Measurements from ENCODE around the gene ROBO3.
A peak's percentile ranks its signal among the peaks of the same experiment; 100 is the strongest.

The ROBO3 gene

GRCh38 chr11:124893781-124894401, 28.7 kb downstream of the ROBO3 start:
- DNase-seq = no peak

- DNase-seq = no peak
Measured at GRCh38 chr11:124894606-124895430, 29.6 kb downstream of the ROBO3 start.

DNA sequence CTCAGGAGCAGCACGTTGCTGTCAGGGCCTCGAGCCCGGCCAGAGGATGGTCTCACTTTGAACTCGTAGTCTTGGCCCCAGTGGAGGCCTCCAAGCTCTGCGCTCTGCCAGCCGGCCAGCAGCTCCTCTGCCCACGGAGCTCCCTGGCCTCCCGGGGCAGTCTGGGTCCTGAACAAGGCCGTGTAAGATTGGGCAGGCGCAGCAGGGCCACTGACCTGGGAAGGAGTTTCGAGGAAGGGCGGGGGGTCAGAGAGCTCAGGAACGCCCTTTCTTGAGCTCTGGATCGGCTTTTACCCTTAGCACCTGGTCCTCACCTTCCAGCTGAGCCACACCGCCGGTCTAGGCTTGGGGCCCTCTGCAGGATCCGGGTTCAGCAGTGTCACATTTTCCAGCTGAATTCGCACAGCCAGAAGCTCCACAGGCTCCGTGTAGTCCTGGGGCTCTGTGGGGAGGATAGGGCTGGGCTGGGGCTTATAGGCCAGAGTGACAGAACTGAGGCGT, 30.3 kb downstream of the ROBO3 start:
- DNase-seq = no peak

DNA sequence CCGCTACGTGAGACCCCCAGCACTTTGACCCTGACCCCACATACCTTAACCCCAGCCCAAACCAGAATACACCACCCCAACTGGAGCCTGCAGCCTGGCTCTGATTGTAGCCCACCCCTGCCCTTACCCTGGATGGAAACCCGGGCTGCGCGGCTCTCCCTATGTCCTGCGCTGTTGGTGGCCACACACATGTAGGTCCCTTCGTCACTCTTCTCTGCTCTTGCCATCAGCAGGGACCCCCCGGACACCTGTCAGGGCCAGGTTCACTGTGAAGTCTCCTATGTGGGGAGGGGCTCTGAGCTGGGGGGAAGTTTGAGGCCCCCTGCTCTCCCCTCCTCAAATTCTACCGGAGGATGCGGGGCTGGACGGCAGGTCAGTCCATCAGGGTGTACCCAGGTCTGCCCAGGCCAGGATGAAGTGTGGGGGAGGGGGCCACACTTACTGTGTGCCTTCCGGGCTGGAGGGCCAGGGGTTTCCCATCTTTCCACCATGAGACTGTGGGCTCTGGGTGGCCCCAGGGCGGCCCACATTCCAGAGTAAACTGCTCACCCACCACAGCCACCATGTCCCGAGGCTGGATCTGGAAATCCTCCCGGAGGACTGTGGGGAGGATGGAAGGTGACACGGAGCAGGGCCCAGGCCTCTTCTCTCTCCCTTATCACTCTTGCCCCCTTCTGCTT, 31.0 kb downstream of the ROBO3 start:
- DNase-seq = no peak

DNA sequence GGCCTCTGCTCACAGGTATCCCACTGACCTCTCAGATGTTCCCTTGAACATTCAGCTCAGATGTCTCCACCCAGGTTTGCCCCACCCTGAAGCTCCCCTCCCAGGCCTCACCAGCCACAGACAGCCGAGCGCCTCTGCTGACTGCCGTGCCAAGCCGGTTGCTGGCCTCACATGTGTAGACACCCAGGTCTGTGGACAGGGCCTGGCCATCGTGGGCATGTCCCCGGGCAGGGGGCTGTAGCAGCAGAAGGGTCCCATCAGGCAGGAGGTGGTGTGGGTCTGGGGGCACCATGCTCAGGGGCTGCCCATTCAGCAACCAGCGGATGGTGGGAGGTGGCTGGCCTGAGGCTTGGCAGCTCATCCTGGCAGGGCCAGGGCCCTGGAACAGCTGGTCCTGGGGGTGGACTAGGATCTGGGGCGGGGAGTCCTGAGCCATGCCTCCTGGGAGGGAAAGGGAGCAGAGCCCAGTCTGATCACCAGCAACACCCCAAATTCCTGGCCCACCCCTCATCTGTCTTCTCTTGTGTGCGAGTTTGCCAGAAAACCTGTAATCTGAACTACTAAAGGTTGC, 31.7 kb downstream of the ROBO3 start:
- no peak for DNase-seq

DNA sequence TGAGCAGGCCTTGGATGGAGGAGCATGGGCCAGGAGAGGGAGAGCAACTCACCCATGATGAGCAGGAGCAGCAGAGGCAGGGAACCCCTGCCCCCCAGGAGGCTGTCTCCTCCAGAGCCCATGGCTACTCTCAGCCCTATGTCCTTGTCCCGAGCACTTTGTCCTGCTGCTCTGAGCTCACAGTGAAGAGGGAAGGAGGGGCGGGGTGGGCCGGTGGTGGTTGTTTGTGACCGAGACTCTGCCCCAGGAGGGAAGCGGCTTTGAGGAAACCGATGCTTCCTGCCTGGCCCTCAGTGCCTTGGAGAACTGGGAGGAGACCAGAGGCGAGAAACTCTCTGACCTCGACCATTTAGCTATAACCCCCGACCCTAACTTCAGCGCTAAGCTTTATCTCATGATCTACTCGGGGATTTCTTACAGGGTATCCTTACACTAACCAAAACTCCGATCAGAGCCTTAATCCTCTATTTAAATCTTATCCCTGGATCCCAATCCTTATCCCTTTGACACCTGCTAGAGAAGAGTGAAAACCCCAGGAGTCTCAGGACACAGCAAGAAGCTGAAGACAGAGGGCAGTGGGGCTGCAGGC, 32.5 kb downstream of the ROBO3 start, which contains the start of gene ROBO4:
TSS of gene ROBO4 (minus strand) at position 192 of the 589 bp plus-strand sequence. CDS start at position 122, 70 bp downstream.
- DNase-seq = no peak

GRCh38 chr11:124898263-124898680, 33.0 kb downstream of the ROBO3 start:
- DNase-seq = no peak

DNA sequence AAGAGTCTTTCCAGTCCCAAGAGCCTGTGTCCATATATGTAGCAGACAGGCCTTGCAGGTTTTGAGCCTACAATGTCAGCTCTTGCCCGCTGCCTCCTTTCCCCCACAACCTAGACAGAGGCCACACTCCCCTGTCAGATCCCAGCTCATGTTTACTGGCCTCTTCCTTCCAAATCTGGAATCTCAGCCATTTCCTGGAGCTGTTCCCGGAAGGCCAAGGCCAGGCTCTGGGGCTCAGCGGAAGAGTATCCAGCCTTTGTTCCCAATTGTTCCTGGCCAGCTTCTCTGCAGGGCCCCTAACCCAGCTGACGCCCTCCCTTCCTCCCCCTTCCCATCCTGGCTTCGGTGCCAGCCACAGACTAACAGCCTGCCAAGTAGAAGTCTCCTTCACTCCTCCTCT, 33.5 kb downstream of the ROBO3 start:
- DNase-seq = no peak

DNA sequence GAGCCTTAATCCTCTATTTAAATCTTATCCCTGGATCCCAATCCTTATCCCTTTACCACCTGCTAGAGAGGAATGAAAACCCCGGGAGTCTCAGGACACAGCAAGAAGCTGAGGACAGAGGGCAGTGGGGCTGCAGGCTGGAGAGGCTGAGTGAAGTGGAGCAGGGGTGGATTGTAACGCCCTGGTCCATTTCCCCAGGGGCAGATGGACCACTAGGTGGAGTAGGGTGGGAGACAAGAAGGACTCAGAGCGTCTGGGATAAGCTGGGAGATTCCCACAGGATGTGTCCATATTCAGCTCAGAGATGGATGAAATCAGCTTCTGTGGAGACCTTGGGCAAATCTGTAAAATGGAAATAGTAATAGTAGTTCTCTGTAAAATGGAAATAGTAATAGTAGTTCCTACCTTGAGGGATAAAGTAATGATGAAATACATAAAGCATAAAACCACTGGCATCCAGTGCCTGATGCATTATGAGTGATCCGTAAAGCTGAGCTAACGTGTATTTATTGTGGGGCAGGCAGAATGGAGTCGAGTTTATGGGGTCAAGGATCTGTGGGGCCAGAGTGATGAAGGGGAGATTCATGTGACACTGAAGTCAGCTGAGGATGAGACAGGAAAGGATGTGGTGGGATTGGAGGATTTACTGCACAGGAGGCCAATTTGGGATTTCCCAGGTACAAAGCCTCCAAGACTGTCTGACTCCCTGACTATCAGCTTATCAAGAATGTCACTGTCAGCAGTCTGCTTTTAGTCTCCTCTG, 34.3 kb downstream of the ROBO3 start:
- DNase-seq = no peak

DNA sequence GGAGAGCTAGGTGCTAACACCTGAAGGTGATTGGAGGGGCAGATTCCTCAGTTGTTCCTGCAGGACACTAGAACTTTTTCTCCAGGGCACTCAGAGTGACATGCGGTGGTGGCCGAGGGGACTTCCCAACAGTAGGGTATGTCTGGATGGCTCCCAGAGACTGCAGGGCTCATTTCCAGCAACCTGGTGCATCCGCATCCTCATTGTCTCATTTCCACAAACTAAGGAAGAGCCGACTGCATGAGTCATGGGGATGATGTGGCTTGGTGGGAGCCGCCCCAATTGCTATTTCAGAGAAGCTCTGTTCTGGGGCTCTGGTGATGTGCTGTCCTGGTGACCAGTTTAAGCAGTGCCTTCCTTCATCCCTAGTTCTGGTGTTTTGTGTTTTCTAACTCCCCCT, 35.2 kb downstream of the ROBO3 start:
- DNase-seq = no peak

DNA sequence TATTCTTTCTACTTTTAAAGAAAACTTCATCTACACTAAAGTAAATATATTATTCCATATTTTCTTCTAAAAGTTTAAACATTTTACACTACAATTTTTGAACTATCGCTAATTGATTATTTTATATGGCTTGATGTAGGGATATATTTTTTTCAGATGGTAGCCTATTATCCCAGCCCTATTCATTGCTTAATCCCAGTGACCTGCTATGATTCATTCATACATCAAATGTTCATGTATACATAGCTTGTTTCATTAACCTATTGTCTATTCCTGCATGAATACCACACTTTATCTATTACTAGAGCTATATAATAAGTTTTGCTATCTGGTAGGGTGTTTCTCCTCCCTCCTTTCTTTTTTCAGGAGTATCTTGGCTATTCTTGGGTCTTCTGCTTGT, 37.4 kb downstream of the ROBO3 start:
- DNase-seq = no peak

GRCh38 chr11:124915541-124916369, 50.5 kb downstream of the ROBO3 start:
- DNase-seq = no peak

GRCh38 chr11:124916370-124916710, 51.1 kb downstream of the ROBO3 start:
- no peak for DNase-seq

GRCh38 chr11:124917115-124917637, 51.9 kb downstream of the ROBO3 start:
- no peak for DNase-seq

- no peak for DNase-seq
Measured at GRCh38 chr11:124918950-124919349, 53.7 kb downstream of the ROBO3 start, which contains the start of gene HEPN1. TSS of gene HEPN1 (plus strand) at chr11:124919250.

GRCh38 chr11:124919898-124920297, 54.7 kb downstream of the ROBO3 start:
- no peak for DNase-seq

GRCh38 chr11:124920356-124920755, 55.1 kb downstream of the ROBO3 start:
- no peak for DNase-seq

- peak; percentile 84 to 86 for DNase-seq
Measured at GRCh38 chr11:124920870-124921609, 55.8 kb downstream of the ROBO3 start.

DNA sequence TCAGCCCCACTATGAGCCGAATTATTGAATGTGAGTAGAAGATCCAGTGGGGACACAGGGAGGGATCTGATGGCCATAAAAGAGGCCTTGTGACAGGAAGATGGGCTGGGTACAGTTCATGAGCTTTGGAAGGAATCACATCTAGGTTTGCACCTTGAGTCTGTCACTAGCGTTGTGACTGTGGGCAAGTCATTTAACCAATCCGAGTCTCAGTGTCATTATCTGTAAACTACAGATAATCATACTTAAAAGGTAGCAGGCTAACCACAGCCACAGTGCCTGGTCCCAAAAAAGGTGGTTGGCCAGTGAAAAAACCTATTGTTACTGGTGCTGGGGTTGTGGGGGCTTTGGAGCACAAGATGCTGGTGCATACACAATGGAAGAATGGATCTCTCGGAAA, 57.6 kb downstream of the ROBO3 start:
- no peak for DNase-seq

DNA sequence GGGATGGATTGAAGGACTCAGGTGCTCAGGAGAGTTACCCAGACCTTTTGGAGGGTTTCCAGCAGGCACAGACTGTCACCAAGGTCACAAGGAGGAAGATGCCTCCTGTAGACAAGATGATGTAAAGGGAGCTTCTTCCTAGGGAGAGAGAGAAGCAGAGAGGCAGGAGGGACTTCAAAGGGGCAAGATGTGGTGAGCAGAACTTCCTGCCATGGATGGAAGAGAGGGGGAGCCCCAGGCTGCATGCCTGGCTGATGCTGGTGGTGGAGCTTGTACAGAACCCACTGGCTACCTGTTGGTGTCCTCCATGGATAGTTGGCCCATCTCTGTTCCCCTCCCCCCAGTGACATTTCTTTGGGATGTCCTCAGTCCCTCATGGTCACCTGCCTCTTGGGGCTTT, 58.1 kb downstream of the ROBO3 start:
- DNase-seq = peak in 1 of 2 donors; percentile 13
